ENCODE measurements around the gene CHGA.

GRCh38 chr14:92930737-92931602 lies 8.0 kb downstream of the CHGA start:
- TF ChIP-seq POLR2A (IDR thresholded peaks at IDR 0.05) (no peak), POLR2AphosphoS5 (IDR thresholded peaks at IDR 0.05) (no peak), CTCF (IDR thresholded peaks at IDR 0.05 in 8 of 11, conservative IDR thresholded peaks at IDR 0.05 in 3 of 11) (no peak)
